Skeletal muscle tissue (tissue), 1 donor: ENCODE data around the gene CCDC47. TPM values are rescaled to one million over a fixed set of nuclear protein-coding genes. Genes with fewer than 3 reads are reported as not detected.

Experiments used
- total RNA-seq: library from RNA; depleted of rRNA; stranded (reverse); fragments of >200 nt; gene quantifications from one replicate; pipeline ENCODE4 v1.2.3, GENCODE V29; 2014

Gene CCDC47
- total RNA-seq, 1 donor from 2014 or later: 43.8 TPM

Other genes starting within 250 kb of the CCDC47 start
- gene DCAF7, start 223.1 kb downstream of the CCDC47 start, total RNA-seq: 13.6 TPM
- gene TACO1, start 172.7 kb downstream of the CCDC47 start, total RNA-seq: 14.6 TPM
- 25.1 TPM for gene MAP3K3, start 151.2 kb downstream of the CCDC47 start, total RNA-seq
- 3.7 TPM for gene LIMD2, start 73.5 kb downstream of the CCDC47 start, total RNA-seq
- 13.6 TPM for gene STRADA, start 31.8 kb downstream of the CCDC47 start, total RNA-seq
- 69.9 TPM for gene DDX42, start 573 bp upstream of the CCDC47 start, total RNA-seq
- 41.2 TPM for gene PSMC5, start 53.8 kb upstream of the CCDC47 start, total RNA-seq
- gene FTSJ3, start 54.1 kb upstream of the CCDC47 start, total RNA-seq: 62.6 TPM
- 44.4 TPM for gene SMARCD2, start 69.1 kb upstream of the CCDC47 start, total RNA-seq
- not detected for gene CSH2, start 100.1 kb upstream of the CCDC47 start, total RNA-seq
- not detected for gene GH2, start 108.3 kb upstream of the CCDC47 start, total RNA-seq
- gene CSH1, start 123.0 kb upstream of the CCDC47 start, total RNA-seq: not detected
- gene CSHL1, start 137.7 kb upstream of the CCDC47 start, total RNA-seq: not detected
- not detected for gene GH1, start 145.2 kb upstream of the CCDC47 start, total RNA-seq
- gene CD79B, start 158.7 kb upstream of the CCDC47 start, total RNA-seq: 2.1 TPM
- 32.9 TPM for gene SCN4A, start 199.3 kb upstream of the CCDC47 start, total RNA-seq
- not detected for gene PRR29, start 224.8 kb upstream of the CCDC47 start, total RNA-seq
- 43.3 TPM for gene ICAM2, start 247.0 kb upstream of the CCDC47 start, total RNA-seq